ENCODE results near the gene MOK. TPM values are rescaled to one million over a fixed set of nuclear protein-coding genes. Genes with fewer than 3 reads are reported as not detected.

The MOK gene
- total RNA-seq, 2 donors from 2014 or later, result 60.3 to 102 TPM

- Histone ChIP-seq H3K9ac (ENCODE audit: extremely low read depth, low read length, poor library complexity, severe bottlenecking) (no peak overlapping the region), H3K4me3 (ENCODE audit: low read length) (no peak overlapping the region), H3K36me3 (ENCODE audit: control insufficient read depth, insufficient read depth, low read length) (peaks cover 4% of the 10 kb centered on the region), H3K27me3 (ENCODE audit: control insufficient read depth, insufficient read depth, low read length, poor library complexity, severe bottlenecking) (no peaks in the 10 kb centered on the region), H3K4me1 (ENCODE audit: control insufficient read depth, insufficient read depth, low read length) (no peaks in the 10 kb centered on the region), H3K9me3 (ENCODE audit: control insufficient read depth, low read length) (peaks cover 10% of the 10 kb centered on the region), H3K27ac (ENCODE audit: low read depth, low read length) (no peak overlapping the region)
- H3K4me3 Mint-ChIP-seq, result no peak overlapping the region
- H3K4me1 Mint-ChIP-seq, result peaks cover 8% of the 10 kb centered on the region
- no peaks in the 10 kb centered on the region for H3K27me3 Mint-ChIP-seq (ENCODE audit: insufficient read depth)
- TF ChIP-seq CTCF (conservative IDR thresholded peaks at IDR 0.05), result no peak
- H3K36me3 Mint-ChIP-seq (ENCODE audit: low read depth), result peaks cover 23% of the 10 kb centered on the region
- no peak overlapping the region for H3K27ac Mint-ChIP-seq
- DNase-seq, result no peak
- 89 to 93% methylated on average over 7 to 8 of the region's 8 CpGs for WGBS, 2 experiments (ENCODE audit: insufficient coverage in 1 of 2, insufficient read length in 1 of 2)
- H3K9me3 Mint-ChIP-seq, result peaks cover 12% of the 10 kb centered on the region
Measured at GRCh38 chr14:102279688-102280348, 25.1 kb downstream of the MOK start.

GRCh38 chr14:102279282-102279681, 25.7 kb downstream of the MOK start:
- H3K9me3 Mint-ChIP-seq, result peaks cover 12% of the 10 kb centered on the region
- WGBS, 2 experiments (ENCODE audit: insufficient coverage in 1 of 2, insufficient read length in 1 of 2), result 94 to 100% methylated on average over 1 to 2 of the region's 3 CpGs
- no peaks in the 10 kb centered on the region for H3K27me3 ChIP-seq (ENCODE audit: control insufficient read depth, insufficient read depth, low read length, poor library complexity, severe bottlenecking)
- H3K9me3 ChIP-seq (ENCODE audit: control insufficient read depth, low read length), result peaks cover 10% of the 10 kb centered on the region
- H3K36me3 ChIP-seq (ENCODE audit: control insufficient read depth, insufficient read depth, low read length), result peaks cover 4% of the 10 kb centered on the region
- H3K27me3 Mint-ChIP-seq (ENCODE audit: insufficient read depth), result no peaks in the 10 kb centered on the region
- TF ChIP-seq CTCF (conservative IDR thresholded peaks at IDR 0.05), result no peak
- no peak overlapping the region for H3K27ac ChIP-seq (ENCODE audit: low read depth, low read length)
- H3K27ac Mint-ChIP-seq, result no peak overlapping the region
- peaks cover 24% of the 10 kb centered on the region for H3K36me3 Mint-ChIP-seq (ENCODE audit: low read depth)
- H3K4me1 Mint-ChIP-seq, result peaks cover 8% of the 10 kb centered on the region
- no peak overlapping the region for H3K4me3 Mint-ChIP-seq
- no peak for DNase-seq
- H3K9ac ChIP-seq (ENCODE audit: extremely low read depth, low read length, poor library complexity, severe bottlenecking), result no peak overlapping the region
- H3K4me1 ChIP-seq (ENCODE audit: control insufficient read depth, insufficient read depth, low read length), result no peaks in the 10 kb centered on the region
- no peak overlapping the region for H3K4me3 ChIP-seq (ENCODE audit: low read length)

- Histone ChIP-seq H3K9ac (ENCODE audit: extremely low read depth, low read length, poor library complexity, severe bottlenecking) (no peak overlapping the region), H3K27ac (ENCODE audit: low read depth, low read length) (no peak overlapping the region), H3K4me3 (ENCODE audit: low read length) (no peak overlapping the region), H3K9me3 (ENCODE audit: control insufficient read depth, low read length) (peaks cover 10% of the 10 kb centered on the region), H3K36me3 (ENCODE audit: control insufficient read depth, insufficient read depth, low read length) (peaks cover 4% of the 10 kb centered on the region), H3K4me1 (ENCODE audit: control insufficient read depth, insufficient read depth, low read length) (no peaks in the 10 kb centered on the region), H3K27me3 (ENCODE audit: control insufficient read depth, insufficient read depth, low read length, poor library complexity, severe bottlenecking) (no peaks in the 10 kb centered on the region)
- no peak for DNase-seq
- Mint-ChIP-seq H3K4me3 (no peak overlapping the region), H3K9me3 (peaks cover 12% of the 10 kb centered on the region), H3K4me1 (peaks cover 8% of the 10 kb centered on the region), H3K27ac (no peak overlapping the region), H3K27me3 (ENCODE audit: insufficient read depth) (no peaks in the 10 kb centered on the region), H3K36me3 (ENCODE audit: low read depth) (peaks cover 24% of the 10 kb centered on the region)
- no peak for TF ChIP-seq CTCF (conservative IDR thresholded peaks at IDR 0.05)
- WGBS, 2 experiments (ENCODE audit: insufficient coverage in 1 of 2, insufficient read length in 1 of 2), result 89 to 90% methylated on average over 2 to 6 of the region's 6 CpGs
Measured at GRCh38 chr14:102278631-102278935, 26.4 kb downstream of the MOK start.

Measured in endodermal cell (in vitro differentiated cells).